Fibroblast of the conjunctiva (primary cell): Measurements from ENCODE around the gene DNAJB9.
"Not testable (repeated sequence)": the region's sequence is repeated elsewhere in the genome, so short reads cannot be mapped to it uniquely, and the experiment has no call there.

ENCODE experiments used
- DNase-seq: peaks from one replicate; pipeline ENCODE4 v3.0.0-alpha.2; 2010; ENCODE audit warnings: low read depth

The DNAJB9 gene

GRCh38 chr7:108569381-108570145 is at the start of gene DNAJB9, which contains the start of gene THAP5:
DNAJB9 (plus strand) TSS chr7:108569874; CDS start chr7:108571727, 1,853 bp downstream.
THAP5 (minus strand) TSS chr7:108569706; CDS start chr7:108569569, 137 bp downstream.
- peak; percentile 99 for DNase-seq

GRCh38 chr7:108522780-108523179 is 46.9 kb upstream of the DNAJB9 start:
- no peak for DNase-seq

- peak; percentile 78 for DNase-seq
Observed at GRCh38 chr7:108525327-108525984, 44.2 kb upstream of the DNAJB9 start.

GRCh38 chr7:108525985-108526767 is 43.5 kb upstream of the DNAJB9 start, which contains the start of gene PNPLA8:
PNPLA8 (minus strand) TSS chr7:108526135; CDS start chr7:108515491, 10,644 bp downstream.
- DNase-seq, result peak; percentile 98

GRCh38 chr7:108526768-108527017 is 43.0 kb upstream of the DNAJB9 start:
- DNase-seq, result no peak

- DNase-seq, result no peak
Observed at GRCh38 chr7:108528183-108528712, 41.4 kb upstream of the DNAJB9 start.

- no peak for DNase-seq
Observed at GRCh38 chr7:108529341-108529740, 40.3 kb upstream of the DNAJB9 start.

GRCh38 chr7:108533712-108534111 is 36.0 kb upstream of the DNAJB9 start:
- no peak for DNase-seq

- no peak for DNase-seq
Observed at GRCh38 chr7:108535257-108535656, 34.4 kb upstream of the DNAJB9 start.

GRCh38 chr7:108535744-108536143 is 33.9 kb upstream of the DNAJB9 start:
- no peak for DNase-seq

GRCh38 chr7:108537229-108537628 is 32.4 kb upstream of the DNAJB9 start:
- DNase-seq, result no peak

GRCh38 chr7:108538236-108538635 is 31.4 kb upstream of the DNAJB9 start:
- DNase-seq, result not testable (repeated sequence)

GRCh38 chr7:108538685-108539084 is 31.0 kb upstream of the DNAJB9 start:
- not testable (repeated sequence) for DNase-seq

- no peak for DNase-seq
Observed at GRCh38 chr7:108541478-108541877, 28.2 kb upstream of the DNAJB9 start.

- not testable (repeated sequence) for DNase-seq
Observed at GRCh38 chr7:108548141-108548896, 21.4 kb upstream of the DNAJB9 start.

- not testable (repeated sequence) for DNase-seq
Observed at GRCh38 chr7:108556665-108557064, 13.0 kb upstream of the DNAJB9 start.

- no peak for DNase-seq
Observed at GRCh38 chr7:108557191-108557590, 12.5 kb upstream of the DNAJB9 start.

- DNase-seq, result no peak
Observed at GRCh38 chr7:108557617-108558016, 12.1 kb upstream of the DNAJB9 start.

GRCh38 chr7:108559253-108559652 is 10.4 kb upstream of the DNAJB9 start:
- no peak for DNase-seq

- DNase-seq, result no peak
Observed at GRCh38 chr7:108561047-108561619, 8.5 kb upstream of the DNAJB9 start.

GRCh38 chr7:108565987-108566386 is 3.7 kb upstream of the DNAJB9 start:
- no peak for DNase-seq
